Ovary (tissue), 9 donors: ENCODE data around the gene PRDX6. TPM values are rescaled to one million over a fixed set of nuclear protein-coding genes. Genes with fewer than 3 reads are reported as not detected.

Experiments used
- DNase-seq, 5 donors: peaks; one replicate each; pipeline ENCODE4 v3.0.0-alpha.2; 2019 to 2020
- H3K27ac ChIP-seq, 2 donors: fragments of 200-600 bp; one replicate each; pipeline versions ENCODE4 v1.5.1 to v1.8.0; 2019 to 2022
- H3K27me3 ChIP-seq: fragments of 200-600 bp; one replicate; pipeline ENCODE4 v1.8.0; 2022
- H3K36me3 ChIP-seq: fragments of 200-600 bp; sonication (generic); one replicate; pipeline ENCODE4 v1.5.1; 2019
- H3K4me1 ChIP-seq: one replicate; pipeline ENCODE4 v1.8.1; 2013; ENCODE audit warnings: mild to moderate bottlenecking, moderate library complexity; ENCODE audit not compliant: insufficient read depth
- H3K4me3 ChIP-seq: fragments of 200-600 bp; sonication (generic); one replicate; pipeline ENCODE4 v1.5.1; 2017
- H3K9me3 ChIP-seq, 2 donors: fragments of 200-600 bp in 1 of 2; sonication (generic) in 1 of 2; one replicate each; pipeline versions ENCODE4 v1.5.1 to v1.8.1; 2013 to 2019; ENCODE audit warnings: mild to moderate bottlenecking in 1 of 2, moderate library complexity in 1 of 2
- CTCF ChIP-seq, 3 donors: fragments of 450-650 bp in 2 of 3; fragments of 200-600 bp in 1 of 3; IDR thresholded peaks; one replicate each; pipeline versions ENCODE4 v1.5.1 to v1.8.0; 2016 to 2022; ENCODE audit warnings: antibody characterized with exemption in 3 of 3, mild to moderate bottlenecking in 1 of 3
- EP300 ChIP-seq: sonication (generic); formaldehyde crosslinking; IDR thresholded peaks from one replicate; pipeline ENCODE4 v1.6.1; 2017; ENCODE audit warnings: antibody characterized with exemption
- POLR2A ChIP-seq: fragments of 450-650 bp; IDR thresholded peaks from one replicate; pipeline ENCODE4 v1.6.1; 2017; ENCODE audit warnings: antibody characterized with exemption, mild to moderate bottlenecking, moderate library complexity
- WGBS, 3 donors: extraction: QIAGEN DNeasy Blood & Tissue Kit in 1 of 3; methylation state at CpG; one replicate each; pipeline versions ENCODE4 v1.1.5 to v1.1.7; 2013 to 2017; 5-methylcytosine and 5-hydroxymethylcytosine counted together
- intact Hi-C, 4 donors: fragments of 100-400 bp; cut with DNase I; formaldehyde crosslinking; loops; one replicate each; pipeline versions ENCODE4 v1.11.0 to v1.15.1; 2022 to 2023
- polyA plus RNA-seq, 2 donors: library from polyadenylated mRNA; stranded (reverse); fragments of 200-250 nt in 1 of 2; fragments of 350-450 nt in 1 of 2; fragmentation: Illumina TruSeq in 1 of 2; extraction: RNeasy Lipid Tissue Mini Kit (QIAGEN cat#74804) in 1 of 2; gene quantifications; one replicate each; pipeline ENCODE4 v1.2.3, GENCODE V29; 2013 to 2014
- total RNA-seq, 7 donors: library from RNA; depleted of rRNA in 2 of 7; stranded (reverse); fragments of >200 nt in 2 of 7; fragmentation: NEBNext Ultra II Directional in 3 of 7; extraction: Animal tissue kit (Norgen Biotek cat#: 25700) in 3 of 7; gene quantifications; one replicate each; pipeline versions ENCODE4 v1.1.0 to v1.2.4, GENCODE V29; 2016 to 2023
- donor health status: DM: no; HTN: no; CAD: no; lungs with moderate emphysema.
- donor health status: DM: no; HTN: no; CAD: no.
- donor health status: Bipolar disorder and iron deficiency.
- donor health status: DM: yes; HTN: yes; CAD: no.
- donor health status: DM: no; HTN: no; CAD: no.
- donor health status: DM: yes; HTN: yes; CAD: no.

Gene PRDX6
- total and polyA plus RNA-seq, 9 donors = 111 to 278 (median 198) TPM

GRCh38 chr1:173431304-173432045 is 45.7 kb upstream of the PRDX6 start:
- no peak overlapping the region for H3K27ac ChIP-seq
- whole genome bisulfite sequencing, 3 donors = 32 to 35% (median 35%) methylated on average over 6 of the region's 6 CpGs
- TF ChIP-seq CTCF (IDR thresholded peaks at IDR 0.05) (peak; percentile 56 to 65 (median 56)), EP300 (no peak)

GRCh38 chr1:173432331-173432730 is 44.8 kb upstream of the PRDX6 start:
- Histone ChIP-seq H3K4me3 (no peak overlapping the region), H3K4me1 (no peaks in the 10 kb centered on the region), H3K27ac (no peak overlapping the region), H3K9me3 (no peaks in the 10 kb centered on the region), H3K36me3 (no peaks in the 10 kb centered on the region), H3K27me3 (no peaks in the 10 kb centered on the region)
- TF ChIP-seq POLR2A (no peak), CTCF (IDR thresholded peaks at IDR 0.05) (no peak), EP300 (no peak)
- 83 to 96% (median 86%) methylated on average over 2 of the region's 2 CpGs for WGBS, 3 donors
- no peak for DNase-seq
- intact Hi-C loops = loop anchor here in 2 of 4 donors (5.0 kb wide), 2 partner anchors 45 to 50 kb away; partner anchors contain the start of gene PRDX6 (in 1 of the 2)

More at GRCh38 chr1:173431304-173432045, 45.7 kb upstream of the PRDX6 start:
- intact Hi-C loops = loop anchor here in 2 of 4 donors (5.0 kb wide), 2 partner anchors 46 to 51 kb away; partner anchors contain the start of gene PRDX6 (in 1 of the 2)
- no peaks in the 10 kb centered on the region for H3K4me1 ChIP-seq
- no peak overlapping the region for H3K4me3 ChIP-seq
- H3K9me3 ChIP-seq = no peaks in the 10 kb centered on the region
- DNase-seq = peak; percentile 80 to 91 (median 89)
- H3K36me3 ChIP-seq = no peaks in the 10 kb centered on the region
- H3K27me3 ChIP-seq = no peaks in the 10 kb centered on the region

- DNase-seq = no peak
- H3K27ac ChIP-seq = no peak overlapping the region
- intact Hi-C loops = loop anchor here in 2 of 4 donors (5.0 kb wide), 2 partner anchors 43 to 48 kb away; partner anchors contain the start of gene PRDX6 (in 1 of the 2)
- no peaks in the 10 kb centered on the region for H3K4me1 ChIP-seq
- no peaks in the 10 kb centered on the region for H3K27me3 ChIP-seq
- no peaks in the 10 kb centered on the region for H3K9me3 ChIP-seq
- TF ChIP-seq CTCF (IDR thresholded peaks at IDR 0.05) (no peak), EP300 (no peak)
- H3K36me3 ChIP-seq = no peaks in the 10 kb centered on the region
- WGBS, 3 donors = 85 to 88% (median 88%) methylated on average over 2 of the region's 2 CpGs
- no peak overlapping the region for H3K4me3 ChIP-seq
Measured at GRCh38 chr1:173433751-173434326, 43.3 kb upstream of the PRDX6 start.

GRCh38 chr1:173436841-173437428 is 40.2 kb upstream of the PRDX6 start:
- Histone ChIP-seq H3K27me3 (no peaks in the 10 kb centered on the region), H3K36me3 (no peaks in the 10 kb centered on the region), H3K9me3 (no peaks in the 10 kb centered on the region), H3K4me1 (no peaks in the 10 kb centered on the region), H3K27ac (no peak overlapping the region), H3K4me3 (no peak overlapping the region)
- TF ChIP-seq EP300 (no peak), POLR2A (no peak), CTCF (IDR thresholded peaks at IDR 0.05) (no peak)
- no peak for DNase-seq
- WGBS, 3 donors = 97 to 98% (median 98%) methylated on average over 5 of the region's 5 CpGs
- intact Hi-C loops = no loop called here
